Esophagus muscularis mucosa (tissue), 4 donors: ENCODE data around the gene SLC25A26. TPM values are rescaled to one million over a fixed set of nuclear protein-coding genes. Genes with fewer than 3 reads are reported as not detected.

ENCODE experiments used
- DNase-seq: peaks from one replicate; pipeline ENCODE4 v3.0.0-alpha.2; 2017; ENCODE audit errors: extremely low spot score
- H3K27ac ChIP-seq, 4 donors: fragments of 200-600 bp; sonication (generic); replicated peaks in 1 of 4; 1 replicate in 3 of 4; 2 replicates in 1 of 4; pipeline ENCODE4 v1.5.1; 2016 to 2019; ENCODE audit warnings: mild to moderate bottlenecking in 1 of 4
- H3K27me3 ChIP-seq, 4 donors: fragments of 200-600 bp; sonication (generic); one replicate each; pipeline versions ENCODE4 v1.5.1 to v1.6.0; 2016 to 2019
- H3K36me3 ChIP-seq, 4 donors: fragments of 200-600 bp; sonication (generic); one replicate each; pipeline ENCODE4 v1.5.1; 2016 to 2019
- H3K4me1 ChIP-seq, 4 donors: fragments of 200-600 bp; sonication (generic); one replicate each; pipeline ENCODE4 v1.5.1; 2016 to 2019
- H3K4me3 ChIP-seq, 4 donors: fragments of 200-600 bp; sonication (generic); 1 replicate in 2 of 4; 2 replicates in 2 of 4; pipeline ENCODE4 v1.5.1; 2016 to 2019; ENCODE audit warnings: mild to moderate bottlenecking in 4 of 4, moderate library complexity in 1 of 4
- H3K9me3 ChIP-seq, 4 donors: fragments of 200-600 bp; sonication (generic); 1 replicate in 3 of 4; 2 replicates in 1 of 4; pipeline ENCODE4 v1.5.1; 2016 to 2019
- CTCF ChIP-seq, 3 experiments: fragments of 200-600 bp in 2 of 3; fragments of 450-650 bp in 1 of 3; sonication (generic) in 2 of 3; IDR thresholded peaks; one replicate each; pipeline ENCODE4 v1.5.1; 2017 to 2019; ENCODE audit warnings: antibody characterized with exemption in 3 of 3, mild to moderate bottlenecking in 2 of 3, moderate library complexity in 1 of 3
- EP300 ChIP-seq: sonication (generic); formaldehyde crosslinking; IDR thresholded peaks from one replicate; pipeline ENCODE4 v1.6.1; 2017; ENCODE audit warnings: antibody characterized with exemption
- POLR2A ChIP-seq: fragments of 450-650 bp; IDR thresholded peaks from one replicate; pipeline ENCODE4 v1.6.1; 2017; ENCODE audit warnings: antibody characterized with exemption, moderate library complexity, mild to moderate bottlenecking, low read depth
- POLR2AphosphoS5 ChIP-seq, 2 donors: sonication (generic); formaldehyde crosslinking; IDR thresholded peaks; one replicate each; pipeline ENCODE4 v1.6.1; 2017; ENCODE audit warnings: antibody characterized with exemption in 2 of 2
- WGBS: methylation state at CpG from one replicate; pipeline ENCODE4 v1.1.5; 2018; 5-methylcytosine and 5-hydroxymethylcytosine counted together
- intact Hi-C: fragments of 100-400 bp; cut with DNase I; formaldehyde crosslinking; loops from one replicate; pipeline ENCODE4 v1.15.1; 2023
- total RNA-seq, 4 donors: library from RNA; depleted of rRNA; stranded (reverse); fragments of >200 nt; gene quantifications; one replicate each; pipeline versions ENCODE4 v1.1.0 to v1.2.1, GENCODE V29; 2016

Gene SLC25A26
- total RNA-seq, 4 donors from 2014 or later: 23.0 to 39.0 (median 26.0) TPM

- intact Hi-C loops: loop anchor here (2.0 to 10.0 kb wide), 4 partner anchors 95 to 409 kb away; partner anchors contain the start of gene LRIG1
- peaks cover 51 to 100% (median 100%) of the 10 kb centered on the region in 4 donors for H3K4me1 ChIP-seq
- H3K9me3 ChIP-seq: no peaks in the 10 kb centered on the region
- TF ChIP-seq POLR2AphosphoS5 (IDR thresholded peaks at IDR 0.05): peak; percentile 12 to 52
- no peak for TF ChIP-seq CTCF (IDR thresholded peaks at IDR 0.05)
- no peak for TF ChIP-seq EP300
- TF ChIP-seq POLR2A: no peak
- DNase-seq: no peak
- peak overlapping the region; percentile 73 to 86 (median 82) for H3K27ac ChIP-seq
- no peaks in the 10 kb centered on the region for H3K27me3 ChIP-seq
- H3K36me3 ChIP-seq: peaks cover 4 to 70% (median 49%) of the 10 kb centered on the region in 4 donors
- H3K4me3 ChIP-seq: no peak overlapping the region
- WGBS: 55% methylated on average over 4 of the region's 5 CpGs
Measured at GRCh38 chr3:66406163-66406562, 185.4 kb downstream of the SLC25A26 start.

- Histone ChIP-seq H3K36me3 (peaks cover 4 to 73% (median 49%) of the 10 kb centered on the region in 4 donors), H3K27ac (peak overlapping the region; percentile 73 to 86 (median 82)), H3K4me1 (peaks cover 53 to 100% (median 100%) of the 10 kb centered on the region in 4 donors), H3K4me3 (no peak overlapping the region), H3K27me3 (no peaks in the 10 kb centered on the region), H3K9me3 (no peaks in the 10 kb centered on the region)
- DNase-seq: no peak
- TF ChIP-seq CTCF (IDR thresholded peaks at IDR 0.05) (no peak), EP300 (no peak), POLR2A (no peak), POLR2AphosphoS5 (IDR thresholded peaks at IDR 0.05) (no peak)
- intact Hi-C loops: loop anchor here (2.0 to 10.0 kb wide), 4 partner anchors 94 to 408 kb away; partner anchors contain the start of gene LRIG1
- whole genome bisulfite sequencing: 64% methylated on average over 13 of the region's 17 CpGs
Measured at GRCh38 chr3:66406831-66407610, 186.2 kb downstream of the SLC25A26 start.

DNA sequence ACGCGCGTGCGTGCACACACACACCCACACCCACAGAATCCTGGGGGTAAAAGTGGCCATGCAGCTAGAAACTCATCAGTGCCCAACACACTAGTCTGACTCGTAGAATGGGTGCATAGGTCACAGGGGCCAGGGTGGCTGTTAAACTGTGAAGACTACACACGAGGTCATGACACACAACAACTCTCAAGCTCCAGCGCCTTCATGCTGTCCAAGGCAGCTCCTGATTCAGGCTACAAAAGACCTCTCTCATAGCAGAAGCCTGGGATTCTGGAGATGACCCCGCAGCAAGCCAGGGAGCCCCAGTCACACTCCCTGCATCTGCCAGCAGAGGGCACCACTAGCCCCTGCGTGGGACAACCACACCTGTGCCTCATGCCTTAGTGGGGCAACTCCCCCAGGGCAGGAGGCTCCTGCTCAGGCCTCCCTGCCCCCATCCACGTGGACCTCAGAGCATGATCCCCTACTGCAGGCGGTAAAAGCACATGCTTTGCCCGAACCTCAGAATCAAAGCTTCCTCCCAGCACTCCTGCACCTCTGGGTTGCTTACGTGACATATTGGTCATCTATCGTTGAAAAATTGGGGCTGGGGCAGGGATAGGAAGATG lies 186.9 kb downstream of the SLC25A26 start:
- Histone ChIP-seq H3K4me3 (no peak overlapping the region), H3K27me3 (no peaks in the 10 kb centered on the region), H3K36me3 (peaks cover 4 to 76% (median 56%) of the 10 kb centered on the region in 4 donors), H3K27ac (peak overlapping the region; percentile 73 to 86 (median 82)), H3K9me3 (no peaks in the 10 kb centered on the region), H3K4me1 (peaks cover 57 to 100% (median 100%) of the 10 kb centered on the region in 4 donors)
- 34% methylated on average over 6 of the region's 14 CpGs for WGBS
- intact Hi-C loops: loop anchor here (2.0 to 10.0 kb wide), 4 partner anchors 93 to 407 kb away; partner anchors contain the start of gene LRIG1
- DNase-seq: no peak
- no peak for TF ChIP-seq EP300
- TF ChIP-seq POLR2AphosphoS5 (IDR thresholded peaks at IDR 0.05): peak in 1 of 2 donors; percentile 31
- TF ChIP-seq POLR2A: no peak
- TF ChIP-seq CTCF (IDR thresholded peaks at IDR 0.05): peak; percentile 85 to 96 (median 93)

- intact Hi-C loops: loop anchor here (10.0 kb wide), 2 partner anchors 135 to 315 kb away; no protein-coding TSS in a partner anchor
- H3K27me3 ChIP-seq: no peaks in the 10 kb centered on the region
- peak overlapping the region; percentile 30 to 86 (median 82) for H3K27ac ChIP-seq
- H3K36me3 ChIP-seq: peaks cover 1 to 76% (median 55%) of the 10 kb centered on the region in 4 donors
- H3K4me1 ChIP-seq: peaks cover 71 to 100% (median 98%) of the 10 kb centered on the region in 4 donors
- no peak overlapping the region for H3K4me3 ChIP-seq
- no peak for TF ChIP-seq EP300
- TF ChIP-seq POLR2AphosphoS5 (IDR thresholded peaks at IDR 0.05): no peak
- TF ChIP-seq POLR2A: no peak
- no peak for TF ChIP-seq CTCF (IDR thresholded peaks at IDR 0.05)
- WGBS: 95% methylated on average over 24 of the region's 24 CpGs
- DNase-seq: no peak
- H3K9me3 ChIP-seq: no peaks in the 10 kb centered on the region
Measured at GRCh38 chr3:66409771-66410754, 189.3 kb downstream of the SLC25A26 start.
